H1 (cell line): Measurements from ENCODE around the gene CABLES2. TPM values are rescaled to one million over a fixed set of nuclear protein-coding genes. Genes with fewer than 3 reads are reported as not detected.
A peak's percentile ranks its signal among the peaks of the same experiment; 100 is the strongest.

Source experiments
- ATF3 ChIP-seq: IDR thresholded peaks from 2 replicates; pipeline ENCODE4 v1.6.1; 2011; ENCODE audit warnings: low read depth, mild to moderate bottlenecking, low read length; ENCODE audit not compliant: insufficient read depth
- CTCF ChIP-seq, 3 experiments: IDR thresholded peaks; 1 replicate in 2 of 3; 2 replicates in 1 of 3; pipeline versions ENCODE4 v1.5.1 to v1.6.1; 2011; ENCODE audit warnings: low read length in 3 of 3, mild to moderate bottlenecking in 3 of 3, inconsistent platforms in 2 of 3, low read depth in 1 of 3, moderate library complexity in 1 of 3; ENCODE audit not compliant: insufficient read depth in 1 of 3; ENCODE audit errors: control extremely low read depth in 1 of 3
- EZH2 ChIP-seq: fragments of 200-600 bp; sonication (generic); IDR thresholded peaks from 2 replicates; pipeline ENCODE4 v1.7.1; 2012; ENCODE audit warnings: low read depth, mild to moderate bottlenecking, moderate library complexity, low read length, inconsistent platforms; ENCODE audit not compliant: severe bottlenecking
- FOSL1 ChIP-seq: IDR thresholded peaks from 2 replicates; pipeline ENCODE4 v1.6.1; 2011; ENCODE audit warnings: mild to moderate bottlenecking, low read depth, low read length, moderate library complexity; ENCODE audit not compliant: insufficient read depth
- GTF2F1 ChIP-seq: IDR thresholded peaks from 2 replicates; pipeline ENCODE4 v1.6.1; 2012; ENCODE audit warnings: low read depth, low read length, improper control_type of control experiment, borderline replicate concordance
- HDAC6 ChIP-seq: IDR thresholded peaks from one replicate; pipeline ENCODE4 v1.7.1; 2012; ENCODE audit warnings: low read depth, mild to moderate bottlenecking, inconsistent platforms, low read length, moderate library complexity
- KDM4A ChIP-seq: IDR thresholded peaks from one replicate; pipeline ENCODE4 v1.7.1; 2012; ENCODE audit warnings: low read depth, mild to moderate bottlenecking, moderate library complexity, low read length, inconsistent platforms; ENCODE audit not compliant: severe bottlenecking
- KDM5A ChIP-seq: fragments of 200-600 bp; IDR thresholded peaks from 2 replicates; pipeline ENCODE4 v1.7.1; 2012; ENCODE audit warnings: mild to moderate bottlenecking, low read length, inconsistent platforms, mixed read lengths
- MAFK ChIP-seq: IDR thresholded peaks from 2 replicates; pipeline ENCODE4 v1.6.1; 2012; ENCODE audit warnings: low read depth, mild to moderate bottlenecking, improper control_type of control experiment, low read length
- NRF1 ChIP-seq: IDR thresholded peaks from 2 replicates; pipeline ENCODE4 v1.6.1; 2011; ENCODE audit warnings: mild to moderate bottlenecking, low read depth, low read length, improper control_type of control experiment
- POLR2A ChIP-seq, 2 experiments: IDR thresholded peaks; 1 replicate in 1 of 2; 2 replicates in 1 of 2; pipeline ENCODE4 v1.6.1; 2011; ENCODE audit warnings: low read depth in 2 of 2, low read length in 2 of 2, mild to moderate bottlenecking in 2 of 2; ENCODE audit errors: control extremely low read depth in 1 of 2
- POU5F1 ChIP-seq: IDR thresholded peaks from 2 replicates; pipeline ENCODE4 v1.6.1; 2011; ENCODE audit warnings: low read depth, mild to moderate bottlenecking, low read length, moderate library complexity
- SIN3A ChIP-seq, 2 experiments: IDR thresholded peaks in 1 of 2; conservative IDR thresholded peaks in 1 of 2; 2 replicates each; pipeline ENCODE4 v1.6.1; 2011 to 2012; ENCODE audit warnings: low read length in 2 of 2, improper control_type of control experiment in 1 of 2, low read depth in 1 of 2, mild to moderate bottlenecking in 1 of 2
- SP1 ChIP-seq: IDR thresholded peaks from 2 replicates; pipeline ENCODE4 v1.6.1; 2011; ENCODE audit warnings: low read depth, low read length
- SP4 ChIP-seq: IDR thresholded peaks from 2 replicates; pipeline ENCODE4 v1.6.1; 2012; ENCODE audit warnings: low read length, inconsistent platforms
- TAF7 ChIP-seq: optimal IDR thresholded peaks from 2 replicates; pipeline ENCODE3; 2011; ENCODE audit warnings: low read depth, mild to moderate bottlenecking, inconsistent platforms, low read length, moderate library complexity, borderline replicate concordance
- TBP ChIP-seq: IDR thresholded peaks from 2 replicates; pipeline ENCODE4 v1.6.1; 2011; ENCODE audit warnings: low read depth, low read length, improper control_type of control experiment
- TCF12 ChIP-seq: IDR thresholded peaks from 2 replicates; pipeline ENCODE4 v1.6.1; 2011; ENCODE audit warnings: low read depth, mild to moderate bottlenecking, low read length
- TEAD4 ChIP-seq: IDR thresholded peaks from 2 replicates; pipeline ENCODE4 v1.6.1; 2012; ENCODE audit warnings: low read depth, low read length, inconsistent platforms, mixed read lengths
- YY1 ChIP-seq: IDR thresholded peaks from 2 replicates; pipeline ENCODE4 v1.6.1; 2011; ENCODE audit warnings: low read depth, mild to moderate bottlenecking, low read length
- polyA plus RNA-seq, 7 experiments: library from polyadenylated mRNA; depleted of rRNA in 3 of 7; stranded (reverse) in 5 of 7; unstranded in 2 of 7; fragments of >200 nt in 5 of 7; fragments of 200-250 nt in 2 of 7; gene quantifications; 1 replicate in 5 of 7; 2 replicates in 1 of 7; 4 replicates in 1 of 7; pipeline versions ENCODE4 v1.2.1 to v1.2.3, GENCODE V29; 2011 to 2013; ENCODE audit warnings: missing spikeins in 2 of 7, mixed read lengths in 2 of 7
- total RNA-seq: library from RNA; stranded (reverse); fragmentation: NEBNext Ultra II Directional; extraction: Animal tissue kit (Norgen Biotek cat#: 25700); gene quantifications from 2 replicates; pipeline ENCODE4 v1.2.1, GENCODE V29; 2021

CABLES2 gene
- total and polyA plus RNA-seq, 2 of the 8 experiments (the other 6 are each of a cell fraction or from before 2014, with no cell fraction given), result 8.0 to 8.8 TPM

GRCh38 chr20:62427172-62428001, 20.3 kb upstream of the CABLES2 start, which contains the start of gene RBBP8NL (continued):
- no peak for TF ChIP-seq EZH2
- no peak for TF ChIP-seq MAFK
- TF ChIP-seq TEAD4, result no peak
- TF ChIP-seq ATF3, result no peak
- no peak for TF ChIP-seq KDM5A
- peak; percentile 41; the same call in 1 of the 2 replicates for TF ChIP-seq YY1
- peak; percentile 66; the same call in 1 of the 2 replicates for TF ChIP-seq TBP
- no peak for TF ChIP-seq SP4
- TF ChIP-seq NRF1, result no peak
- TF ChIP-seq SP1, result peak; percentile 88
- TF ChIP-seq CTCF (IDR thresholded peaks at IDR 0.05; ENCODE audit: control extremely low read depth in 1 of 3, insufficient read depth in 1 of 3, low read depth in 1 of 3, low read length in 3 of 3), result peak in 2 of 3 experiments; percentile 48 to 60; a peak in 3 of 4 replicates
- peak; percentile 25 to 56; a peak in 1 of 4 replicates for TF ChIP-seq SIN3A (conservative IDR thresholded peaks at IDR 0.05 in 1 of 2, IDR thresholded peaks at IDR 0.05 in 1 of 2; ENCODE audit: low read depth in 1 of 2, low read length in 2 of 2)
- no peak for TF ChIP-seq HDAC6
- TF ChIP-seq FOSL1, result no peak
- no peak for TF ChIP-seq TAF7
- no peak for TF ChIP-seq KDM4A
- TF ChIP-seq POU5F1, result no peak
- no peak for TF ChIP-seq POLR2A (IDR thresholded peaks at IDR 0.05; ENCODE audit: control extremely low read depth in 1 of 2, low read depth in 2 of 2, low read length in 2 of 2)
- TF ChIP-seq TCF12, result peak; percentile 18; the same call in 1 of the 2 replicates
- TF ChIP-seq GTF2F1, result no peak
